HL-60 (cell line): ENCODE measurements around the gene FSIP1.

Experiments
- DNase-seq, 2 experiments: peaks; one replicate each; pipeline ENCODE4 v3.0.0-alpha.2; 2010 to 2020; ENCODE audit warnings: low read depth in 1 of 2, low spot score in 1 of 2
- H3K27ac ChIP-seq: fragments of 250-450 bp; sonication (Bioruptor Pico); replicated peaks from 2 replicates; pipeline ENCODE4 v1.5.1; 2020; ENCODE audit warnings: mild to moderate bottlenecking, moderate library complexity
- H3K27me3 ChIP-seq: fragments of 250-450 bp; sonication (Bioruptor Pico); 2 replicates; pipeline ENCODE4 v1.5.1; 2021; ENCODE audit warnings: mild to moderate bottlenecking, moderate library complexity; ENCODE audit not compliant: insufficient read depth, poor library complexity, severe bottlenecking
- H3K4me3 ChIP-seq: replicated peaks from 2 replicates; pipeline ENCODE4 v1.5.1; 2011; ENCODE audit warnings: mild to moderate bottlenecking, control low read depth, low read length; ENCODE audit not compliant: insufficient read depth
- GABPA ChIP-seq: IDR thresholded peaks from 2 replicates; pipeline ENCODE4 v1.6.1; 2012; ENCODE audit warnings: low read depth
- POLR2AphosphoS5 ChIP-seq: IDR thresholded peaks from 2 replicates; pipeline ENCODE4 v1.6.1; 2012; ENCODE audit warnings: low read depth
- SPI1 ChIP-seq: IDR thresholded peaks from 2 replicates; pipeline ENCODE4 v1.6.1; 2012; ENCODE audit warnings: low read depth, mild to moderate bottlenecking, borderline replicate concordance
- TF ChIP-seq, protein P1 (sequence below): IDR thresholded peaks from 2 replicates; pipeline ENCODE4 v1.6.1; 2012; ENCODE audit warnings: low read depth; ENCODE audit not compliant: insufficient replicate concordance
- TF ChIP-seq, protein P2 (sequence below): IDR thresholded peaks from one replicate; pipeline ENCODE4 v1.5.1; 2011; ENCODE audit warnings: low read length, control low read depth, inconsistent platforms; ENCODE audit not compliant: insufficient read depth

Gene FSIP1

DNA sequence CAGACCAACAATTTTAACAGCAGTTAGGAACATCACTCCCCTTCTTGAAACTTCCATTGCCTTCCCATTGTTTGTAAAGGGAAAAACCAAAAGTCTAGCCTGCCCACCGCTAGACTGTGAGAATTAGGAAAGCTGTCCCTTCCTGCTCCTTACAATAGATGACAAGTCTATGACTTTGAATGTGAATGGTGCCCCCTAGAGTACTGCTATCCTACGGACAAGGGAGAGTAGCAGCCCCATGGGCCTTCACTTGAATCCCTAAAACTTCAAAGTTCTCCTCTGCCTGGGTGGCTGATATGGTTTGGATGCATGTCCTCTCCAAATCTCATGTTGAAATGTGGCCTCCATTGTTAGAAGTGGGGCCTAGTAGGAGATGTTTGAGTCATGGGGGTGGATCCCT, 41.0 kb upstream of the FSIP1 start:
- no peak for DNase-seq
- TF ChIP-seq, protein P1, sequence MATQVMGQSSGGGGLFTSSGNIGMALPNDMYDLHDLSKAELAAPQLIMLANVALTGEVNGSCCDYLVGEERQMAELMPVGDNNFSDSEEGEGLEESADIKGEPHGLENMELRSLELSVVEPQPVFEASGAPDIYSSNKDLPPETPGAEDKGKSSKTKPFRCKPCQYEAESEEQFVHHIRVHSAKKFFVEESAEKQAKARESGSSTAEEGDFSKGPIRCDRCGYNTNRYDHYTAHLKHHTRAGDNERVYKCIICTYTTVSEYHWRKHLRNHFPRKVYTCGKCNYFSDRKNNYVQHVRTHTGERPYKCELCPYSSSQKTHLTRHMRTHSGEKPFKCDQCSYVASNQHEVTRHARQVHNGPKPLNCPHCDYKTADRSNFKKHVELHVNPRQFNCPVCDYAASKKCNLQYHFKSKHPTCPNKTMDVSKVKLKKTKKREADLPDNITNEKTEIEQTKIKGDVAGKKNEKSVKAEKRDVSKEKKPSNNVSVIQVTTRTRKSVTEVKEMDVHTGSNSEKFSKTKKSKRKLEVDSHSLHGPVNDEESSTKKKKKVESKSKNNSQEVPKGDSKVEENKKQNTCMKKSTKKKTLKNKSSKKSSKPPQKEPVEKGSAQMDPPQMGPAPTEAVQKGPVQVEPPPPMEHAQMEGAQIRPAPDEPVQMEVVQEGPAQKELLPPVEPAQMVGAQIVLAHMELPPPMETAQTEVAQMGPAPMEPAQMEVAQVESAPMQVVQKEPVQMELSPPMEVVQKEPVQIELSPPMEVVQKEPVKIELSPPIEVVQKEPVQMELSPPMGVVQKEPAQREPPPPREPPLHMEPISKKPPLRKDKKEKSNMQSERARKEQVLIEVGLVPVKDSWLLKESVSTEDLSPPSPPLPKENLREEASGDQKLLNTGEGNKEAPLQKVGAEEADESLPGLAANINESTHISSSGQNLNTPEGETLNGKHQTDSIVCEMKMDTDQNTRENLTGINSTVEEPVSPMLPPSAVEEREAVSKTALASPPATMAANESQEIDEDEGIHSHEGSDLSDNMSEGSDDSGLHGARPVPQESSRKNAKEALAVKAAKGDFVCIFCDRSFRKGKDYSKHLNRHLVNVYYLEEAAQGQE: no peak
- TF ChIP-seq POLR2AphosphoS5 (no peak), GABPA (no peak), SPI1 (no peak)
- TF ChIP-seq, protein P2, sequence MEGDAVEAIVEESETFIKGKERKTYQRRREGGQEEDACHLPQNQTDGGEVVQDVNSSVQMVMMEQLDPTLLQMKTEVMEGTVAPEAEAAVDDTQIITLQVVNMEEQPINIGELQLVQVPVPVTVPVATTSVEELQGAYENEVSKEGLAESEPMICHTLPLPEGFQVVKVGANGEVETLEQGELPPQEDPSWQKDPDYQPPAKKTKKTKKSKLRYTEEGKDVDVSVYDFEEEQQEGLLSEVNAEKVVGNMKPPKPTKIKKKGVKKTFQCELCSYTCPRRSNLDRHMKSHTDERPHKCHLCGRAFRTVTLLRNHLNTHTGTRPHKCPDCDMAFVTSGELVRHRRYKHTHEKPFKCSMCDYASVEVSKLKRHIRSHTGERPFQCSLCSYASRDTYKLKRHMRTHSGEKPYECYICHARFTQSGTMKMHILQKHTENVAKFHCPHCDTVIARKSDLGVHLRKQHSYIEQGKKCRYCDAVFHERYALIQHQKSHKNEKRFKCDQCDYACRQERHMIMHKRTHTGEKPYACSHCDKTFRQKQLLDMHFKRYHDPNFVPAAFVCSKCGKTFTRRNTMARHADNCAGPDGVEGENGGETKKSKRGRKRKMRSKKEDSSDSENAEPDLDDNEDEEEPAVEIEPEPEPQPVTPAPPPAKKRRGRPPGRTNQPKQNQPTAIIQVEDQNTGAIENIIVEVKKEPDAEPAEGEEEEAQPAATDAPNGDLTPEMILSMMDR: no peak
- Histone ChIP-seq H3K27ac (no peak overlapping the region), H3K4me3 (no peak overlapping the region), H3K27me3 (no peaks in the 10 kb centered on the region)

DNA sequence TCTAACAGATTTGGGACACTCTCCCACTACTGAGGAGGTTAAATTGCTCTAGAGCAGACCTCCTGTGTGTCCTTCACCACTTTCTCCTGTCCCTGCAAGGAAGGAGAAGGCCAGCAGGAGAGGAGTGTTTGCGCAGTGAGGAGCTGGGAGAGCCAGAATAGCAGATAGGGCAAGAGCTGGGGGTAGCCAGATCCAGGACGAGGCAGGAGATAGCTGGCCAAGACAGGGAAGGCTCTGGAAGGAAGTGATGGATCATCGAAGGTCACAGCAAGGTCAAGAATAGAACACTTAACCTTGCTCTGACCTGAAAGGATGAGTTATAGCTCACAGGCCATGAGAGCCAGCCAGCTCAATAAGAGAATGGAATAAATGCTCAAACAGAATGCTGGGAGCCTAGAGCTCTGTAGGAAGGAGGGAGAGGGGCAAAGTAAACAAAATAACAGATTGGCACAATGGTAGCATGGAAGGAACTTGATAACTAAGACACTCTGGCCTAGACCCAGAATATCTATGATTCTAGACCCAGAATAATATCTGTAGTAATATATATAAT, 37.5 kb upstream of the FSIP1 start:
- H3K27me3 ChIP-seq: no peaks in the 10 kb centered on the region
- DNase-seq: no peak
- no peak overlapping the region for H3K27ac ChIP-seq

DNA sequence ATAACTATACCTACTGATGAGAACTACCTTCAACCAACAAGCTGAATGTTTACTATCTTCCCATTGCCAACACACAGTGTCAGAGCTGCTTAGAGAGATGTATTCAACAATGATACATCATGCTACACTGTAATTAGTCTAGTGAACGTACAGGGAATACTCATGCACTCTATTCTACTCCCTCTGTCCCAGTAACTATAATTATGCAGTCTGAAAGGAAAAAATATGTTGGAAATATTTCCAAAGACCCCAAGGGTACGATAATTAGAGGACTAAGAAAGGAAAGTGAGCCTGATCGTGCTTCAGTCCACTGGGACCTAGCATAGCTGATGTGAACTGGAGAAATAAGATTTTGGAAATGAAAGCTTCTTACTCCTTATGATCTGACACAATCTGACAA, 36.9 kb upstream of the FSIP1 start:
- Histone ChIP-seq H3K27me3 (no peaks in the 10 kb centered on the region), H3K4me3 (no peak overlapping the region), H3K27ac (no peak overlapping the region)
- TF ChIP-seq, protein P1: no peak
- TF ChIP-seq, protein P2: no peak
- TF ChIP-seq SPI1 (no peak), GABPA (no peak), POLR2AphosphoS5 (no peak)
- DNase-seq: no peak

More for the DNA sequence above, 37.5 kb upstream of the FSIP1 start:
- H3K4me3 ChIP-seq: no peak overlapping the region
- TF ChIP-seq, protein P1: no peak
- TF ChIP-seq, protein P2: no peak
- no peak for TF ChIP-seq SPI1
- TF ChIP-seq POLR2AphosphoS5: no peak
- no peak for TF ChIP-seq GABPA
